ENCODE measurements around the gene GNL3. TPM values are rescaled to one million over a fixed set of nuclear protein-coding genes. Genes with fewer than 3 reads are reported as not detected.

The GNL3 gene
- total RNA-seq, 1 donor from 2014 or later, result 85.9 TPM

- peaks cover 19% of the 10 kb centered on the region for H3K36me3 Mint-ChIP-seq (ENCODE audit: insufficient read depth)
Observed at GRCh38 chr3:52695798-52696671, 10.2 kb downstream of the GNL3 start.

GRCh38 chr3:52696830-52697631, 11.2 kb downstream of the GNL3 start:
- H3K36me3 Mint-ChIP-seq (ENCODE audit: insufficient read depth), result peaks cover 19% of the 10 kb centered on the region
- H3K9me3 Mint-ChIP-seq (ENCODE audit: low read depth), result no peaks in the 10 kb centered on the region
- no peak overlapping the region for H3K27ac Mint-ChIP-seq
- no peak overlapping the region for H3K4me3 Mint-ChIP-seq (ENCODE audit: low read depth)
- TF ChIP-seq CTCF (IDR thresholded peaks at IDR 0.05; ENCODE audit: unreplicated experiment), result no peak
- no peaks in the 10 kb centered on the region for H3K27me3 Mint-ChIP-seq
- no peak for DNase-seq (ENCODE audit: low spot score, unreplicated experiment)
- H3K4me1 Mint-ChIP-seq (ENCODE audit: low read depth), result no peaks in the 10 kb centered on the region

More at GRCh38 chr3:52695798-52696671, 10.2 kb downstream of the GNL3 start:
- TF ChIP-seq CTCF (IDR thresholded peaks at IDR 0.05; ENCODE audit: unreplicated experiment), result no peak
- DNase-seq (ENCODE audit: low spot score, unreplicated experiment), result no peak
- H3K9me3 Mint-ChIP-seq (ENCODE audit: low read depth), result no peaks in the 10 kb centered on the region
- no peak overlapping the region for H3K4me3 Mint-ChIP-seq (ENCODE audit: low read depth)
- H3K4me1 Mint-ChIP-seq (ENCODE audit: low read depth), result no peaks in the 10 kb centered on the region
- no peak overlapping the region for H3K27ac Mint-ChIP-seq
- no peaks in the 10 kb centered on the region for H3K27me3 Mint-ChIP-seq

GRCh38 chr3:52697632-52697965, 11.8 kb downstream of the GNL3 start:
- no peak for TF ChIP-seq CTCF (IDR thresholded peaks at IDR 0.05; ENCODE audit: unreplicated experiment)
- DNase-seq (ENCODE audit: low spot score, unreplicated experiment), result no peak
- Mint-ChIP-seq H3K27me3 (no peaks in the 10 kb centered on the region), H3K9me3 (ENCODE audit: low read depth) (no peaks in the 10 kb centered on the region), H3K27ac (no peak overlapping the region), H3K4me1 (ENCODE audit: low read depth) (no peaks in the 10 kb centered on the region), H3K36me3 (ENCODE audit: insufficient read depth) (peaks cover 19% of the 10 kb centered on the region), H3K4me3 (ENCODE audit: low read depth) (no peak overlapping the region)

- H3K4me3 Mint-ChIP-seq (ENCODE audit: low read depth), result peak overlapping the region; percentile 95
- DNase-seq (ENCODE audit: low spot score, unreplicated experiment), result no peak
- no peak for TF ChIP-seq CTCF (IDR thresholded peaks at IDR 0.05; ENCODE audit: unreplicated experiment)
- no peaks in the 10 kb centered on the region for H3K9me3 Mint-ChIP-seq (ENCODE audit: low read depth)
- no peaks in the 10 kb centered on the region for H3K27me3 Mint-ChIP-seq
- no peak overlapping the region for H3K27ac Mint-ChIP-seq
- H3K36me3 Mint-ChIP-seq (ENCODE audit: insufficient read depth), result no peaks in the 10 kb centered on the region
- H3K4me1 Mint-ChIP-seq (ENCODE audit: low read depth), result peaks cover 16% of the 10 kb centered on the region
Observed at GRCh38 chr3:52703341-52703740, 17.5 kb downstream of the GNL3 start.

- no peaks in the 10 kb centered on the region for H3K9me3 Mint-ChIP-seq (ENCODE audit: low read depth)
- no peak for TF ChIP-seq CTCF (IDR thresholded peaks at IDR 0.05; ENCODE audit: unreplicated experiment)
- H3K4me3 Mint-ChIP-seq (ENCODE audit: low read depth), result peak overlapping the region; percentile 95
- H3K36me3 Mint-ChIP-seq (ENCODE audit: insufficient read depth), result no peaks in the 10 kb centered on the region
- no peaks in the 10 kb centered on the region for H3K27me3 Mint-ChIP-seq
- DNase-seq (ENCODE audit: low spot score, unreplicated experiment), result no peak
- peaks cover 16% of the 10 kb centered on the region for H3K4me1 Mint-ChIP-seq (ENCODE audit: low read depth)
- H3K27ac Mint-ChIP-seq, result peak overlapping the region; percentile 91
Observed at GRCh38 chr3:52704611-52705437, 19.0 kb downstream of the GNL3 start.
